Embryonic facial prominence (tissue), 1 donor: ENCODE measurements around the gene TTC32.

Experiments used
- DNase-seq: peaks from one replicate; pipeline ENCODE4 v3.0.0-alpha.2; 2016; ENCODE audit errors: extremely low spot score

Gene TTC32

DNA sequence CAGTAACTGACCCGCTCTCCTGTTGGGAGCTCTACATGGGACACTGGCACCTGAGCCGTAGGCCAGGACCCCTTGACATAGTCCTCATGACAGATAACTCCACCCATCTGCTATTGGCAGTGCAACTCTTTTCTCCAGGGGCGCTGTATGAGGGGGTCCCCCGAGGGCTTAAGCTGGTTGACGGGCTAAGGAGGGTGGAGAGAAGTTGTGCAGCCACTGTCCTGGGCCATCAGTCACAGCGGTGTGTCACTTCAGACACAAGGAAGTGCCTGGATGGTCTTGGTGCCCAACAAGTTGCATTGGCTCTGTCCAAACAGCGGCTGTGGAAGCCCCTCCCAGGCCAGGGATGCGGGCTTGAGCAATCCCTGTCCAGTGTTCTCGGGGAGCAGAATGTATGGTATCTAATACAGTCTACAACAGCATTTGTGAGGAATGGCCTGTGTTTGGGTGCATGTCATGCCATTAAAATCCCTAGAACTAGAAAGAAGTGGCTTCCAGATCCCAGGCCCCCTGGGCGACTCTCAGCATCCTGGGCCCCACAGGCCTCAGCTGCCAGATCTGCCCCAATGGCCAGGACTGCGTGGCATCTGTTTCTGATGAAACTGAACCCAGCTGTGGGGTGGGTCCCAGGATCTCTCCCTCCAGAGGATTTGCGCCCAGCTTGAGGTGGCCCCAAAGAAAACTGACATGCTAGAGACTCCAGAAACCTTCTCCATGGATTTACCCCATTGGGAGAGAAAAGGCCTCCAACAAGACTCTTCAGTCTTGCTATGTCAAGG is 23.3 kb downstream of the TTC32 start:
- no peak for DNase-seq

DNA sequence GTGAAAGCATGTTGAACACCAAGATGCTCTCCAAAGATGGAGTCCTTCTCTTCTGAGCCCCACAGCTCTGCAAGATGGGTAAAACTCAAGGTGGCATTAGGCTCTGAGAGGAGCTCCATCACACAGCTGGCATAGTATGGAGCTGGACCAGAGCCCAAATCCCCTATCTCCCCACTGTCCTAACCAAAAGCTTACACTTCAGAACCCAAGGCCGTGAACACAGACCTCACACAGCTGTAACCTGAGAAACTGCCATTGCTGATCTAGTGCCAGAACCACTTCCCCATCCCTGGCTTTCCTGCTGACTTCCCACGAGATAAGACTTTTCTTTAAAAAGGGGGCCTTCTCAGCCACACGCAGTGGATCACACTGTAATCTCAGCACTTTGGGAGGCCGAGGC is 25.0 kb downstream of the TTC32 start:
- DNase-seq, result no peak

DNA sequence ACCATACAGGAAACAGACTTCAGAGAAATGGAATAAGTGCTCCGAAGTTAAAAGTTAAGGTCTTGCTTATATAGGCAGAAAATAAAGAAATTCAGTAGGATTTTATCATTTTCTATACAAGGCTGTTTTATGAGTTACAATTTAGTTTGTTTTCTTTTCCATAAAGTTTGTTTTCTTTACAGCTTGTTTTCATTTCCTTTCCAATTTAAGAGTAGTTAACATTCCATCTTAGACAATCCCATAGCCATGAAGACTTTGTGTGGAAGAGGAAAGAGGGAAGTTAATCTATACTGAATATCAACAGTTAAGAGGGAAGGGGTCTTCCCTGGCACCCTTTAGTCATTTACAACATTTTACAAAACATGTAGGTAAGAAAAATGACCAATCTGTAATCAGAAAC is 26.5 kb downstream of the TTC32 start:
- DNase-seq, result no peak

DNA sequence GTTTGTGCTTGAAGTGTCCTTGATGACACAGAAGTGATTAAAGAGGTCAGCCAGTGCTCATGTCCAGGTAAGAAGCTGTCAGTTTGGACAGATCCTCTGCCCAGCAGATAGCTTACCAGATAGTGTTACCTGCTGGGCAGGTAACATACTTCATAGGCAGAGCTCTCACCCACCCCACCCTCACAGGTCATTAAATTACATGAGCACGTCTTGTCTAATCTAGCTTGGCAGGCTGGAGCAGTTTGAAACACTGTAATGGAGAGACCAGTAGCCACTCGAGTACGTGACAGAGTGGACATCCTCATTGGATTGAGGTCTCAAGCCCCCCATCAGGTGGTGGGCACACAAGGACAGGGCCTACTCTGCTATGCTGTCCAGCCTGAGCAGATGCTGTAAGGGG is 27.1 kb downstream of the TTC32 start:
- no peak for DNase-seq

DNA sequence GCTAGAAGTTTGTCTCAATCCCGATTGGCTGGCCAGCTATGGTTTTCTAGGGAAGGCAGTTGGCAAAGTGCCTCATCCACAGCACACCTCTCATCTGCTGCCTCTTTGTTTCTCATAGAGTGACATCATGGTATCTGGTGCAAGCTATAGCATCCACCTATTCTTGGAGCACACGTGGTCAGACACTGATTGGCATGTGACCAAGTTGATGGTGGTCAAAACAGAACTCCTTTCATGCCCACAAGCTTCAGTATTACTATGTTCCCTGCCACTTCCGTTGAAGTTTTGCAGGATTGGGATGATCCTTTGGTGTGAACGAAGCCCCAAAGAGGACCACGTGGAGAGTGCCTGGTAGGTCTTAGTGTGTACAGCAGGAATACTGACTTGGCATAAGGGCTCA is 28.8 kb downstream of the TTC32 start:
- DNase-seq, result no peak

DNA sequence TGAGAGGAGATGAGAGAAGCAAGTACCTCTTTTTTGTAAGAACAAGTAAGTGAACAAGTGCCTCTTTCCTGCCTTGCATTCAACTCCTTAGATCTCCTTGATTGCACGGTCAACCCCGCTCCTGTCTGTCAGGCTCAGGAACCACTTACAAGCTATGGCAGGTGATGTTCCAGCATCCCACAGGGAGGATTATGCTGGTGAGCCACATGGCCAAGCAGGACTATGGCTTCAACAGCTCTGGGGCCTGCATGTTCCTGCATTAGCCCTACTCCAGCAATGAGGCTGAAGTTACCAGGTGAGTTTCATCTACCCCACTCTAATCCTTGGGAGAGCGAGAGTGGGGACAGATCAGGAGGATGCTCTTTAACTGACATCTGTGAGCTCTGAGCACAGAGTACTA is 29.5 kb downstream of the TTC32 start:
- DNase-seq, result no peak

DNA sequence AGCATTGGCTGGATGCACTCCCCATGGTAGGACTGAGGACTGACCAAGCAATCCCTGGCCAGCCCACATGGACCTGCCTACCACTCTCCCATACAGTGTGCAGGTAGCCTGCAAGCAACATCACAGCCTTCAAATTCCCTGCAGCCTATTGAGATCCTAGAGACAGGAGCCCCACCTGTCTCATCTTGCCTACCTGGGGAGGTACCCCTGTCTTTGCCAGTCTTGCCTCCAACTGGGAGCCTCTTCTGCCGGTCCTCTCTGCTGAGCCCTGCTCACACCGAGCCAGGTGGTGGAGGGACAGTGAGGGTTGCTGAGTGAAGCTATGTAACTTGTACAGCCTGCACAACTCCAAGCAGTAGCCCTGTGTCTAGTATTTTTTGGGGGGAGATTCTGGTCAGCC is 29.9 kb downstream of the TTC32 start:
- no peak for DNase-seq

DNA sequence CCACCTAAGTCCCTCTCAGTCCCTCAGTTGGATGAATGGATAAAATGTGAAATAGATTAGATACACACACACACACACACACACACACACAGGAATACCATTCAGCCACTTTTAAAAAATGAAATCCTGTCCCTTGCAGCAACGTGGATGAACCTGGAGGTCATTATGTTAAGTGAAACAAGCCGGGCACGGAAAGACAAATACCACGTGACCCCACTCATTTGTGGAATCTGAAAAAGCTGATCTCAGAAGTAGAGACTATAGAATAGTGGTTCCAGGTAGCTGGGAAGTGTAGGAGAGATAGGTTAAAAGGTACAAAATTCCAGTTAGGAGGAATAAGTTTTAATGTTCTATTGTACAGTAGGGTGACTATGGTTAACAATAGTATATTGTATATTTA is 31.0 kb downstream of the TTC32 start:
- DNase-seq, result no peak

DNA sequence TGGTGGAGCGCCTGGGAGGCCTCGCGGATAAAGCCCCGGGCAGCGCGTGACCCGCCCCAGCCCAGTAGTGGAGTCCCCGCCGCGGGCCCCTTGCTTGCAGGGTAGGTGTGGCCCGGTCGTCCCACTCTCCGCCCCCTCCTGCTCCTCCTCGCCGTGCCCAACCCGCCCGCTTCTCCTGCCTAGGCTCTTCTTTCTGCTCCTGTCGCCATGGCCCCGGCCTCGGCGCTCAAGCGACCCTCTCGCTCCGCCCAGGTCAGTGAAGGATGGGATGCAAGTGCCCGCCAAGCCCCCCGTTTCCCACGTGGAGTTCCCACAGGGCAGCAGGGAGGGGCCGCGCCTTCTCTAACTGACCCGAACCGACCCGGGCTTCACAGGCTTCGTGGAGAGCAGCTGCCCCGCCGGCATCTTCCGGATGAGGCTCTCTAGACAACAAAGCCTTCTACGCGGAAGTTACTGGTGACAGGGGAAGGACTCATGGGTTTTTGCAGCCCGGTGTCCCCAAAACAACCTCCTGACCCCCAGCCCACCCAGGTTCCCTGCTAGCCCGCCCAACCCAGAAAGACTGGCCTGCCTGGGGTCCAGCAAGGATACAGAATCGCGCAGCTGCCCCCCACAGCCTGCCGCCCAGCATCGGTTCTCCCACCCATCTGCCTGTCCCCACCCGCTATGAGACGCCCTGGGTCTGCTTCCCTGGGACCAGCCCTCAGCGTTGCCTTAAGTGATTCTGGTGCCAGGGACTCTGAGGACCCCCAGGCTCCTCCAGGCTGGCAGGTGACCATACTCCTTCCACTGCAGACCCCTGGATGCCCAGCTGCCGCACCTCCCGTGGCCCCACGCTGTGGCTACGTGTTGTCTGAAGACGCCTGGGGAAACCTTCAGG is 32.8 kb downstream of the TTC32 start:
- no peak for DNase-seq

DNA sequence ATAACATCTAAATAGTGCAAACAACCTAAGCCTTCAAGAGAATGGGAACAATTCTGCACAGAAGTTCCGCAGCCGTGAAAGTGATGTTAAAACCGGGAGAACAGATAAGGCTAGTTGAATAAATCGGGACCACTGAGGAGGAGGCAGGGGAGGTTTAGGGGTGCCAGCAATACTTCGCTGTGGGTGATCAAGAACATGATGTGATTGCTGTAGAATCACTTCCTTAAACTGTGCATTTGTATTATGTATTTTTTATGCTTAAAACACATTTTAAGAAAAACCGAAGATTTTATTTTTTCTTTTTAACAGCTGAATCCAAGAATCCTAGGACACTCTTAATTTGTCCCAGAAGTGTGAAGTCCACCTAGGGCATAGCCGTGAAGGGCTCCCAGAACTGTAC is 33.6 kb downstream of the TTC32 start:
- DNase-seq, result no peak

DNA sequence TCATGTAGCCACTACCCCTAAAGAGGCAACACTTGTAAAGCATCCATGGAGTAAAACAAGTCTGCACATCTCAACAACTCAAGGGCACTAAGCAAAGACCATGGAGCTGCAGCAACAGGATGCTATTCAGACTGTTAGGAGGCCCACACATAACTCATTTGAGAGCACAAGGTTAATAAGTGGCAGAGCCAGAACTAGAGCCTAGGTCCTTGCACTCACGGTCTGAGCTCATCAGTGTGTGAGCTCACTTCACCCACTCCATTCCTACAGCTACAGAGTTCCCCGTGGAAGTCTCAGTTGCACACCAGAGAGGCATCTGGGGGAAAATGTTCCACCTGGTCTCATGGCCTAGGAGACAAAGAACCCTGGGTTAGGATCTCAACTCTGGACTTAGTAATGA is 35.0 kb downstream of the TTC32 start:
- DNase-seq, result no peak

DNA sequence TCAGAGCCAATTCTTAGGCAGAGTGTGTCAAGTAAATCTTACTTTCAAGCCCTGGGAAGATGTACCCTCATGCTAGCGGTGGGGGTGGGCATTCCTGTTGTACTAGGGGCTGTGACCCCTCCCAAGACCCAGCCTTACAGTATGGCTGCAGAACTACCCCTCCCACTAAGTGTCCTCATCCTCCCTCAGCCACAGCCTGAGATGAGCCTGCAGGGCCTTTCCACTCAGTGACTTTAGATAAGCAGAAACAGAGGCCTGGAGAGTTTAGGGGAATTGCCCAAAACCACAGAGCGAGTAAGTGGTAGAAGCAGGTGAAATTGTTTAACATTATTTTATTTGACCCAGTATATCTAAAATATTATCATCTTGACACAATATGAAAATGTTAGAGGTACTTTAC is 36.6 kb downstream of the TTC32 start:
- no peak for DNase-seq

DNA sequence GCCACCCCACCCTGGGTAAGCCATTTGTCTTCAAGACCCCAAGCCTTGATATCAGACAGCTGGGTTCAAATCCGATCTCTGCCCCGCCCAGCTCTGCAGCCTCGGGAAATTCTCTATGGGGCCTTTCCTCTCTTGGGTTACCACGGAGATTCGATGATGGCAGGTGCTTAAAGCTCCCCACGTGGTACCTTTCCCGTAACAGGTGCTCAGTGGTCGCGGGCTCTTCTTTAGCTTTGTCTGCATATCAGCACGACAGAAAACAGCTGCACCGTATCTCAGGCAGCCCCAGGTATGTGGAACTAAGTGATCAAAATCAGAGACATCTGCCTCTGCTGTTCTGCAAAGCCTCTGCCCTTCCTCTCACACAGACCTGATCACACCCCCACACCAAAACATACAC is 37.4 kb downstream of the TTC32 start:
- DNase-seq, result no peak

DNA sequence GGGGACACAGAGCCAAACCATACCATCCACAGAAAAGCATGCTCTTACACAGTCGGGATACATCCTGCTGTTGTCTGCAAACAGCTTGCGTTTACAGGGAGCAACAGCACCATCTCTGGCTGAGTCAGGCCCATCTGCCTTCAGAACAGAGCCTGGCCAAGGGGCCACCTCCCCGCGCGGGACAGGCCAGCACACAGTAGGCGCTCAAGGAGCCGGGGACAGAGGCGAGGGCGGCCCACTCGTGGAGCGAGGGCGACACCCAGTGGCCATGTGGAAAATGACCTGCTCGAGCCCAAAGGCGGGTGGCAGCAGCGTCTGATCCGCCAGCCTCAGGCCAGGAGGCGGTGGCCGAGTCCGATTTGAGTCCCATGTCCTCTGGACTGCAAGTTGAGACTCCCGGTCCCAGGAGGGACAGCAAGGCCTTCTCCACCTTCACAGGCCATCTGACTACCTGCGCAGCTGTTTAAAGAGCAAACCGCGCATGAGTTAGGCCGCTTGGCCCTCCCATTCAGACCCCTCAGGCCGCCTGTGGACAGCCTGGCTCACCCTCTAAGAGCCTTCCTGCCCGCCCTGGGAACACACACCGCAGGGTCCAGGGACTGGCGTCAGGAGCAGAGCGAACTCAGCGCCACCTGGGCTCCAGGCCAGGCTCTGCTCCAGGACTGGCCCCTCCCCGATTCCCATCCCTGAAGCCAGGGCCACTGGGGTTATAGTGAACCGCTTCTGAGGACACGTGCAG is 38.3 kb downstream of the TTC32 start:
- no peak for DNase-seq

DNA sequence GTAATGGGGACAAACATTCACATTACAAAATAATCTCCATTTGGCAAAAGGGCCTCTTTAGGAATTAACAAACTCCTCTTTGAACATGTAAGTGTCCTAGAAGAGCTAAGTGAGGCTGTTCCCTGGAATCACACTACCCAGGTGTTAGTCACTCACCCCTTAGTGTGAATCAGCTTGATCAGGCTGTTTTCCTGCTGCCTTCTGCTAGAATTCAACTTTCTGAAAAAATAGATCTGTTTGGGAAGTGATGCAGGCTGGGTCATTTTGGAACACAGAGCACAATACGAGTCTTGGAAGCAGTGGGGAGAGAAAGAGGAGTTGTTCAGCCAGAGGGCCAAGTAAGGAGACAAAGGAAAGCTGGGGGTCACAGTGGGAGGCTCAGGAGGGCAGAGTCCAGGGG is 40.0 kb downstream of the TTC32 start:
- DNase-seq, result no peak

DNA sequence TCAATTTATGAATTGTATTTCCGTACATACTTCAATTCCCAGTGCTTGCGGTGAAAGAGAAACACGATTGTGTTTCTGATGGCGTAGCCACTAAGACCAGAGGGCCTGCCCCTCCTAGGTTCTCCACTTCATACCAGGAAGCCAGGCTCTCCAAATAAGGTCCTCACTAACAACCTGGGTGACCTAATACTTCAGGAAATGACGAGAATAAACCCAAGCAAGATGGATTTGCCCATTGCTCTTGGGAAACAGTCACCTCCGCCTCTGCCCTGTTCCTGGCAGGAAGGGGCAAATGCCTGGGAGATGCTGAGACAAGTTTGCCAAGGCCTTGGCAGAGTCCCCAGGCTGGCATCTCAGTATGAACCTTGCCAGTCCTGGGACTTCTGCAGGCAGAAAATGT is 41.8 kb downstream of the TTC32 start:
- DNase-seq, result no peak

DNA sequence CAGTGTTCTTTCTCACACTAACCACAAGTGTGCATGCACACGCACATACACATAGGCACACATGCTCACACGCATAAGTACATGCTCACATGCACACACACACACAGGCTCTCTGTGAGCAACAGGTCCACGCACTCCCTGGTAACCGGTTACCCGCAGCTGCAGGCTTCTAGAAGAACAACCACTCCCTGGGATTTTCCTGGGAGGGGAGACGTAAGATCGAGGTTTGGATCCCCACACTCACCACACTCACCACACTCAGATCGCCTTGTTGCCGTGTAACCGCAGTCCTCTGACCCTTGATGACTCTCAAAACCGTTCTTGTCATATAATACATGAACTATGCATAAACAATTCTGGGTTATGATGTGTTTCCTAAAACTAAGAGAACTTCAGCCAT is 42.2 kb downstream of the TTC32 start:
- no peak for DNase-seq

DNA sequence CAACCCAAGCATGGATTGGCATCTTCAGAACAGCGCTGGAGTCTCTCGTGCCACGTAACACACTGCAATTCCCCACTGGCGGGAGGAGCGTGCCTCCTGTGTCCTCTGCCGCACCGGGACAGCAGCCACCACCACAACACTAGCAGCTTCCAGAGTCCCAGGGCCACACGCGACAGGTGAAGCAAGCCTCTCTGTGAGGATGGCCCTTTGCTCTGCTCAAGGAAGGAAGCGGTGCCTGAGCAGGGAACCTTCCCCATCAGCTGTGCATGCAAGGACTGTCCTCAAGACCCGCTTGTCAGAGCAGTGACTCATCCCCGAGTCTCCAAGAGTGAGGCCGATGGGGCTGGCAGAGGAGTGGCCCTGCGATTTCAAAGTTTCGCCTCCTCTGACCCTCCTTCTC is 44.0 kb downstream of the TTC32 start:
- no peak for DNase-seq

DNA sequence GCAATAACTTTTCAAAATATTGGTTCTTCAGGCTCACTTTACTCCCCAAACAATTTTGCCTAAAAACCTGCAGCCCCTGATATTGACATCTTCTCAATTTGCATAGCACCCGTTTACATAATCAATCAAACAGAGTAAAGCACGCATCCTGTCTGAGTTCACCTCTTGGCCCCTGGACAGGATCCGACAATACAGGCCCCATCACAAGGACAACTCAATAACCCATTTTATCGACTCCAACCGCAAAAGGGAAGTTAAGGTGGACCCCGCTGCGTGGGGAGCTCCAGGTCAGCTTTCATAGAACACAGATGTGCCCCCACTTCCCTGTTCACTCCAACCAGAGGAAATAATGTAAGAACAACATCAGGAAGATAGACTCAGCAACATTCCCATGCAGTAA is 44.7 kb downstream of the TTC32 start:
- no peak for DNase-seq

DNA sequence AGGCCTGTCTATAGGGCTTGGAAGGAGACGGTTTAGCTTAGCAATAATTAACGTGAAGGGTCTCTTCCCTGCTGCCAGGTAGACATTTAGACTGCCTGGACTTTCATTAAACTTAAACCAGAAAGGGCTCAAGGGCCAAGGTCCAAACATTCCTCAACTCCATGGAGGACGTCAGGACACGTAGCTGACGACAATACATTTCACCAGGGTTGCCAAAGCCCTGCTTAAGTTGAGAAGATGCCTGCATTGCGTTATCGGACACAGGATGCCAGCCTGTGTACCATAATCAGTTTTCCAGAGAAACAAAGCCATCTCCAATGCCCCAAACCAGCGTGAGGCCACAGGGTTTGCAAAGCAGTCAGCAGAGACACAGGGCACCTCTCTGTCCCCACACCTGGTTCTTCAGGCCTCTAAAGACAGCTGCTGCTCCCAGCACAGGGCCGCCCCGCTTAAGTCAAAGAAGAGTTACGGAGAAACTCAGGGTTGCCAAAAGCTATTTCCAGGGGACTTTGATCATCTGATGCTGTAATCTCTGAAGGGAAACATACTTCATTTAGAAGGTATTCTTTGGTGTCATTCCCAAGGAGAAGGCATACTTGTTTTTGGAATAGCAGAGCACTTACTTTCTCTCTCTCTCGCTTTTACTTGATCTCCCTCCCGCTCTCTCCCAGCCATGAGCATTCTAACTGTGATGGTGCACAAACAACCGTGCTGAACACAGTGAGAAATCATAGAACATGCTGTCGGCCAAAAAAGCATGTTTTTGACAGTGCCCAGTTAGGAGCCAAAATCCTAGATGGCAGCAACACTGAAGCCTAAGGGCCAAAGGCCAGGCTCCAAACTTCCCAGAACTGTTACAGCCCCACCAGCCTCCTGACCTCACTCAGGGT is 46.0 kb downstream of the TTC32 start:
- no peak for DNase-seq
